ENCODE results near the gene COMP. TPM values are rescaled to one million over a fixed set of nuclear protein-coding genes. Genes with fewer than 3 reads are reported as not detected.

Gene COMP
- total and polyA plus RNA-seq, 2 donors from 2014 or later = 1.8 to 33.2 TPM

GRCh38 chr19:18784786-18785120 lies 6.4 kb downstream of the COMP start:
- no peak for FAIRE-seq
- no peak overlapping the region for H3K4me3 ChIP-seq (ENCODE audit: low read length in 3 of 3)

GRCh38 chr19:18783958-18784785 lies 6.9 kb downstream of the COMP start:
- Histone ChIP-seq H3K27ac (ENCODE audit: low read depth in 2 of 2, low read length in 2 of 2) (no peak overlapping the region), H3K36me3 (ENCODE audit: control insufficient read depth in 2 of 3, insufficient read depth in 3 of 3, low read length in 3 of 3) (no peaks in the 10 kb centered on the region), H3K9me3 (ENCODE audit: control insufficient read depth in 2 of 3, insufficient read depth in 1 of 3, low read length in 3 of 3) (no peaks in the 10 kb centered on the region), H3K27me3 (ENCODE audit: control insufficient read depth, insufficient read depth, low read length) (peaks cover 17% of the 10 kb centered on the region), H3K4me3 (ENCODE audit: low read length in 3 of 3) (no peak overlapping the region), H3K4me1 (ENCODE audit: control insufficient read depth in 2 of 3, insufficient read depth in 2 of 3, low read depth in 1 of 3, low read length in 3 of 3) (peaks cover 0 to 8% (median 0%) of the 10 kb centered on the region in 3 donors), H3K9ac (ENCODE audit: low read length in 3 of 3) (no peak overlapping the region)
- intact Hi-C loops (cut with DNase I) = no loop called here
- TF ChIP-seq, protein P1, sequence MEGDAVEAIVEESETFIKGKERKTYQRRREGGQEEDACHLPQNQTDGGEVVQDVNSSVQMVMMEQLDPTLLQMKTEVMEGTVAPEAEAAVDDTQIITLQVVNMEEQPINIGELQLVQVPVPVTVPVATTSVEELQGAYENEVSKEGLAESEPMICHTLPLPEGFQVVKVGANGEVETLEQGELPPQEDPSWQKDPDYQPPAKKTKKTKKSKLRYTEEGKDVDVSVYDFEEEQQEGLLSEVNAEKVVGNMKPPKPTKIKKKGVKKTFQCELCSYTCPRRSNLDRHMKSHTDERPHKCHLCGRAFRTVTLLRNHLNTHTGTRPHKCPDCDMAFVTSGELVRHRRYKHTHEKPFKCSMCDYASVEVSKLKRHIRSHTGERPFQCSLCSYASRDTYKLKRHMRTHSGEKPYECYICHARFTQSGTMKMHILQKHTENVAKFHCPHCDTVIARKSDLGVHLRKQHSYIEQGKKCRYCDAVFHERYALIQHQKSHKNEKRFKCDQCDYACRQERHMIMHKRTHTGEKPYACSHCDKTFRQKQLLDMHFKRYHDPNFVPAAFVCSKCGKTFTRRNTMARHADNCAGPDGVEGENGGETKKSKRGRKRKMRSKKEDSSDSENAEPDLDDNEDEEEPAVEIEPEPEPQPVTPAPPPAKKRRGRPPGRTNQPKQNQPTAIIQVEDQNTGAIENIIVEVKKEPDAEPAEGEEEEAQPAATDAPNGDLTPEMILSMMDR (IDR thresholded peaks at IDR 0.05; ENCODE audit: borderline replicate concordance, extremely low read depth, insufficient read depth) = no peak
- DNase-seq = no peak
- FAIRE-seq = no peak

More at GRCh38 chr19:18784786-18785120, 6.4 kb downstream of the COMP start:
- Histone ChIP-seq H3K27me3 (ENCODE audit: control insufficient read depth, insufficient read depth, low read length) (peaks cover 19% of the 10 kb centered on the region), H3K9me3 (ENCODE audit: control insufficient read depth in 2 of 3, insufficient read depth in 1 of 3, low read length in 3 of 3) (no peaks in the 10 kb centered on the region), H3K9ac (ENCODE audit: low read length in 3 of 3) (no peak overlapping the region), H3K27ac (ENCODE audit: low read depth in 2 of 2, low read length in 2 of 2) (no peak overlapping the region), H3K36me3 (ENCODE audit: control insufficient read depth in 2 of 3, insufficient read depth in 3 of 3, low read length in 3 of 3) (no peaks in the 10 kb centered on the region), H3K4me1 (ENCODE audit: control insufficient read depth in 2 of 3, insufficient read depth in 2 of 3, low read depth in 1 of 3, low read length in 3 of 3) (peaks cover 0 to 9% (median 0%) of the 10 kb centered on the region in 3 donors)
- TF ChIP-seq, protein P1 (IDR thresholded peaks at IDR 0.05; ENCODE audit: borderline replicate concordance, extremely low read depth, insufficient read depth) = no peak
- intact Hi-C loops (cut with DNase I) = no loop called here
- no peak for DNase-seq

DNA sequence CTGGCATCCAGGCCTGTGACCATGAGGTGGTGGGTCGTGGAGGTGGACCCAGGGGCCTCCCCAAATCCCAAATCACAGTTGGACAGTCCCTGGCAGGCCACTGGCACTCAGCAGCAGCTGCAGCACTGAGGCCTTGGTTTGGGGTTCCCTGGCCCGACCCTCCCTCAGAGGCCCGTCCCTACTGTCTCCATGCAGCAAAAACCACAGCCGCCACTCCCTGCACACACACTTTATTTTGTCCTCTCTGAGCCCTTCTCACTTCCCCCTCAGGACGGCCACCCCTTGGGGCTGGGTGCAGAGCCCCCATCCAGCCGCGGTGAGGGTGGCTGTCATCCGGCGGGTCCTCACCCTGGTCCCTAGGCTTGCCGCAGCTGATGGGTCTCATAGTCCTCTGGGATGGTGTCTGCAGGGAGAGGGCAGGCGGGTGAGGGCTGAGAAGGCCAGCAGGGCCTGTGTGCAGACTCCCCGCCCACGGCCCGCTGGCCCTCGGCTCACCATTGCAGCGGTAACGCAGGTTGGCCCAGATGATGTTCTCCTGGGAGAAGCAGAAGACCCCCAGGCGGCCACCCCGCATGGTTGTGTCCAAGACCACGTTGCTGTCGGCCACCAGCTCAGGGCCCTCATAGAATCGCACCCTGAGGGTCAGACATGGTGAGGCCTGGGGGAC lies 8.4 kb downstream of the COMP start:
- Histone ChIP-seq H3K4me1 (ENCODE audit: control insufficient read depth in 2 of 3, insufficient read depth in 2 of 3, low read depth in 1 of 3, low read length in 3 of 3) (peaks cover 0 to 6% (median 0%) of the 10 kb centered on the region in 3 donors), H3K4me3 (ENCODE audit: low read length in 3 of 3) (no peak overlapping the region), H3K27me3 (ENCODE audit: control insufficient read depth, insufficient read depth, low read length) (peaks cover 18% of the 10 kb centered on the region), H3K9me3 (ENCODE audit: control insufficient read depth in 2 of 3, insufficient read depth in 1 of 3, low read length in 3 of 3) (no peaks in the 10 kb centered on the region), H3K27ac (ENCODE audit: low read depth in 2 of 2, low read length in 2 of 2) (no peak overlapping the region), H3K9ac (ENCODE audit: low read length in 3 of 3) (no peak overlapping the region), H3K36me3 (ENCODE audit: control insufficient read depth in 2 of 3, insufficient read depth in 3 of 3, low read length in 3 of 3) (no peaks in the 10 kb centered on the region)
- intact Hi-C loops (cut with DNase I) = no loop called here
- DNase-seq = no peak
- TF ChIP-seq, protein P1 (IDR thresholded peaks at IDR 0.05; ENCODE audit: borderline replicate concordance, extremely low read depth, insufficient read depth) = no peak
- no peak for FAIRE-seq
